ENCODE data around the gene ENTHD1. TPM values are rescaled to one million over a fixed set of nuclear protein-coding genes. Genes with fewer than 3 reads are reported as not detected.
"Not testable (repeated sequence)": the region's sequence is repeated elsewhere in the genome, so short reads cannot be mapped to it uniquely, and the experiment has no call there.

ENTHD1 gene
- total RNA-seq, 1 donor from 2014 or later = not detected

GRCh38 chr22:39925273-39925672, 31.7 kb upstream of the ENTHD1 start:
- DNase-seq (ENCODE audit: low spot score) = no peak

DNA sequence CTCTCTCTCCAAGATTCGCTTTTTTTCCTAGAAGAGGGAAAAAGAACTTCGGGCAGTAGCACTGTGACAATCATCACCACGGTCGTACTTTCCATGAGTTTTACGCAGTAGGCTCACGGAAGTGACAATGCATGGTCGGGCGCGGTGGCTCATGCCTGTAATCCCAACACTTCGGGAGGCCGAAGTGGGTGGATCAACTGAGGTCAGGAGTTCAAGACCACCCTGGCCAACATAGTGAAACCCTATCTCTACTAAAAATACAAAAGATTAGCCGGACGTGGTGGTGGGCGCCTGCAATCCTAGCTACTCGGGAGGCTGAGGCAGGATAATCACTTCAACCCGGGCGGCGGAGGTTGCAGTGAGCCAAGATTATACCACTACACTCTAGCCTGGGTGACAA, 30.7 kb upstream of the ENTHD1 start:
- DNase-seq (ENCODE audit: low spot score) = no peak

GRCh38 chr22:39923696-39924095, 30.1 kb upstream of the ENTHD1 start:
- DNase-seq (ENCODE audit: low spot score) = no peak

- no peak for DNase-seq (ENCODE audit: low spot score)
Observed at GRCh38 chr22:39920134-39920743, 26.7 kb upstream of the ENTHD1 start.

DNA sequence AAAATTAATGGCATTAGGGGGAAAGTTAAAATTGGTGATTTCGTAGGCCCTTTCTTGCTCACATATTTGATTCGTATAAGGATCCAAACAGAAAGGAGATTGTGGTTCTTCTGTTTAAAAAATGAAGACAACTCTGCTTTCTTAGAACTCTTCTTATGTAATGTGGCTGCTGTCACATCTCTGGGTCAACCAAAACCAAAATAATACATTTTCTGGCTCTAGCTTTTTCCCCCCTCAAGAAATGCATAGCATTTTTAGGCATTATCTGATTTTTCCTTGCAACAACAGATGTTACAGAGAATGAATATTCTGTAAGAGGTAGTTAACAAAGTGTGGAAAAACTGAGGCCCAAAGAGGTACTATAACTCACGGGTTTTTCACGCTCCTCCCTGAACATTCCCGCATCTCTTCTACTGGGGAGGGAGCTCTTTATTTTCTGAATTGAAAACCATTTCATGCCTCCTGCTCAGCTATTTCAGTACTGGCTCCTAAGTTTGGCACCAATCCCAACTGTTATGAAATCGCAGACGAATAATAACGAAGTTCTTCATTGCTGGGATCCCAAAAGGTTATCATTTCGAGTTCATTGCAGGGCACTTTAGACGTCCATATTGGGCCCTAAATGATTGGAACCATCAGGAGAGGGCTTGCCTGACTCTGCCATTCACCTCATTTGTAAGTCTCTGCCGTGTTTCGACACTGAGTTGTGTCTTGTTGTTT, 24.4 kb upstream of the ENTHD1 start:
- no peak for DNase-seq (ENCODE audit: low spot score)

DNA sequence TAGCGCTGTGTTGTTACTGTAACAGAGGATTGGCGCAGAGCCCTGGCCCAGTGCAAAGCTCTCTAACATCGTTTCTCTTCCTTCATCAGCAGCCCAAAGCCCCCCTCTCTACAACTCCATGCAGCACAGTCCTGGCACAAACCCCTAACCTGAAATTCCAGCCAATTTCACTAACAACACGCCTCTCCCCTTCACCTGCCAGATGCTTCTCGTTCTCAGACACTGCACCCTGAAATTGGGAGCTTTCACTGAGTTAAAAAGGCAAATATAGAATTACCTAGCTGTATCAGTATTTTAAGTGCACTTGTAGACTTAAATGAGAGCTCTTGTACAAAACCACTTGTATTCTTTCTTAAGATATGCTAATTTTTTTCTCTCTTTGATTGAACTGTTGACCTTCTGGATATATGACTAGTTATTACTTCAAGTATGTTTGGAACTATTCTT, 23.7 kb upstream of the ENTHD1 start:
- DNase-seq (ENCODE audit: low spot score) = no peak

DNA sequence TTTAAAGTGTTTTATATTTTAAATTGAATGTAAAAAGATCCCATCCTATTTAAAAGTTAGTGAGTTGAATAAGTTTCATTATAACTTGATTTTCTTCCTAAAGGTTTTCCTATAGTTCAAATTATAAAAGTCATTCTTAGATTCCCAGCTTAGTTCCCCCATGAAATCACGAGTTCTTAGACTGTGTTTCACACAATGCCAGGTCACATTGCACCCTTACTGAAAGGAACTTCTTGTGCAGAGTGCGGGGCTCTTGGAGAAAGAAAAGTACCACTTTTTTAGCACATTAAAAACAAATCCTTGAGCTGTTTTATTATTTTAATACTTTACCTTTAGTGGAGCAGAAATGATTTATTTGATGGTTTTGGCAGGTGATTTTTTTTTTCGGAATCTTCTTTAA, 22.9 kb upstream of the ENTHD1 start:
- DNase-seq (ENCODE audit: low spot score) = no peak

DNA sequence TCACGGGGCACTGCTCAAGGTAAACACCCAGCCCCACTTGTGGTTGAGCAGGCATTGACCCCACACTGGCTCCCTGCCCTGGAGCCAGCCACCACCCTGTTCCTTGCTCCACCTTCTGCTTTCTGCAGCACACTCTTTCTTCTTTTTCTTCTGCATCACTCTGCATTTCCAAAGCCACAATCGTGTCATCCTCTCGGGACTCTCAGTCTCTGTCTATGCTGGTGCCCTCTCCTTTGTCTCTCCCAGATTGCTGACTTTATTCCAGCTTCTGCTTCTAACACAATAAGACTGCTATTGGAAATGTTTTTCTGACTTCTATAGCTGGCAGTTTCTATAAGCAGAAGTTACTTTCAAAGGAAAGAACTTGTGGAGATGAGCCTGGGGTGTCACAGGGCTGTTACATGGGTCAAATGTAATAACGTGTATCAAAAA, 21.8 kb upstream of the ENTHD1 start:
- no peak for DNase-seq (ENCODE audit: low spot score)

DNA sequence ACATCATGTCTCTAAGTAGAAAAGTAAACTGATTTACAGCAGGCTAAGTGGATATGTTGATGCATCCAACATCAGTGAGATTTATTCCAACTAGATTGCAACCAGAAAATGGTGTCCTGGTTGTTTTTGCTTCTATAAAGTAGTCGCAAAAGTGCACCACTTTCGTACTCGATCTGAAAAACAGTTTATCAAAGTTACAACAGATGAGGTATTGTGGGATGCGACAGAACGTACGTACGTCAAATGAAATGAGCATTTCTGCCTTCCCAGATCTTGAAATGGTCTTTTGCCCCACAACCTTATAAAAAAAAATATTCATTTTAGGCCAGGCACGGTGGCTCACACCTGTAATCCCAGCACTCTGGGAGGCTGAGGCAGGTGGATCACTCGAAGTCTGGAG, 21.0 kb upstream of the ENTHD1 start:
- DNase-seq (ENCODE audit: low spot score) = no peak

DNA sequence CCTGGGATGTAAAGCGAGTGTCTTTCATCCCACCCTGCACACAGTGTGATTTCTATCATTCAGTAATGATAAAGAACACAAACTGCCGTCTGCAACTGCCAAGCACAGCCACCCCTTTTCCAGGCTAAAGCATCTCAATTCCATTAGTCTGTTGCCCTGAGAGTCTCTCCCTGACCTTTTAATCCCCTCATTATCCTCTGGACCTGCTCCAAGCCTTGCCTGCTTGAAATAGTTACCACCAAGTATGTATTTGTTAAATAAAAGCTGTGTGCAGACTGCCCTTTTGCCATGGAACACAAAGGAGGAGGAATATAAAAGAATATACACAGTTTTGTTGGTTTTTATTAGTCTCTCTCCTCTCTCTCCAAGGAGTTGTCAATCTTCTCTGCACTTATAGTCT, 20.3 kb upstream of the ENTHD1 start:
- no peak for DNase-seq (ENCODE audit: low spot score)

DNA sequence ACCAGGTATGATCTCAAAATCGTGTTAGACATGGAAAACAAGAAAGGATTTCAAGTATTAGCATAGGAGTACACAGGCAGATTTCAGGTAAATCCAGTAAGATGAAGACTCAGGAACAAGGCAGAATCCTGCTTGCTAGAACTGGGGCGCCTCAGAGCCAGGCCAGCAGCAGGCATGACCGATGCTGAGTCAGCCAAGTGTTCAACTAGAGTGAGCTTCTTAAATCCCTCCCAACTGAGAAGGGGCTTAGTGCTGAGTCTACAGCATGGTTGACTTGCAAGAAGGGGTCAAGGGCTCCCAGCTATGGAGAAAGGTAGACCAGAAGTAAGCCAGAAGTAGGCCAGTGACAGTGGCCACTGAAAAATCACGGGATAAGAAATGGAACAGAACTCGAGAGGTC, 19.8 kb upstream of the ENTHD1 start:
- no peak for DNase-seq (ENCODE audit: low spot score)

GRCh38 chr22:39910876-39911613, 17.5 kb upstream of the ENTHD1 start:
- DNase-seq (ENCODE audit: low spot score) = no peak

GRCh38 chr22:39908737-39909136, 15.2 kb upstream of the ENTHD1 start:
- no peak for DNase-seq (ENCODE audit: low spot score)

- DNase-seq (ENCODE audit: low spot score) = no peak
Observed at GRCh38 chr22:39908136-39908535, 14.6 kb upstream of the ENTHD1 start.

GRCh38 chr22:39907605-39908097, 14.1 kb upstream of the ENTHD1 start:
- DNase-seq (ENCODE audit: low spot score) = no peak

GRCh38 chr22:39907047-39907446, 13.5 kb upstream of the ENTHD1 start:
- no peak for DNase-seq (ENCODE audit: low spot score)

DNA sequence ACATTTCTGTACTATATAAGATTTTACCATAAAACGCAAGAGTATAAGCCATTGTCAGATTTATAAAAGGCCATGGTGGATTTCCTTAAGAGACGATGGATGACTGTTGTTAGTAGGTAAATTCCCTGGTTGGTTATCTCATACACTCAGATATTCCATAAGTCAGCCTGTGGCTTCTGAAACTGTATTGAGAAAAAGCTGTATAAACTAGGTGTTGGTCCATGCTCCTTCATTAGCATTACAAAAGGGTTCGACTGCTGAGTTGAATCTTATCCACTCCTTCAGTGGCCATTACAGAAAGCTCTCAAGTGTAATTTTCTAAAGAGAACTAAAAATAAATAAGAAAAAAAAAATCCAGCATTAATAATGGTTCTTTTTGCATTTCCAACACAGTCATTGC, 12.6 kb upstream of the ENTHD1 start:
- no peak for DNase-seq (ENCODE audit: low spot score)

GRCh38 chr22:39905687-39906086, 12.1 kb upstream of the ENTHD1 start:
- DNase-seq (ENCODE audit: low spot score) = no peak

- no peak for DNase-seq (ENCODE audit: low spot score)
Observed at GRCh38 chr22:39904862-39905261, 11.3 kb upstream of the ENTHD1 start.

DNA sequence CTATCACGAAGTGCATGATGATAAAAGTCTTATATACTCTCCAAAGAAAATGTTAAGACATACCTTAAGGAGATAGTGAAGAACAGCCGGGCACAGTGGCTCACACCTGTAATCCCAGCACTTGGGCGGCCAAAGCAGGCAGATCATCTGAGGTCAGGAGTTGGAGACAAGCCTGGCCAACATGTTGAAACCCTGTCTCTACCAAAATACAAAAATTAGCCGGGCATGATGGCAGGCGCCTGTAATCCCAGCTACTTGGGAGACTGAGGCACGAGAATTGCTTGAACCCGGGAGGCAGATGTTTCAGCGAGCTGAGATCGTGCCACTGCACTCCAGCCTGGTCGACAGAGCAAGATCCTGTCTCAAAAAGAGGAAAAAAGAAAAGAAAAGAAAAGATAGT, 10.5 kb upstream of the ENTHD1 start:
- DNase-seq (ENCODE audit: low spot score) = not testable (repeated sequence)

DNA sequence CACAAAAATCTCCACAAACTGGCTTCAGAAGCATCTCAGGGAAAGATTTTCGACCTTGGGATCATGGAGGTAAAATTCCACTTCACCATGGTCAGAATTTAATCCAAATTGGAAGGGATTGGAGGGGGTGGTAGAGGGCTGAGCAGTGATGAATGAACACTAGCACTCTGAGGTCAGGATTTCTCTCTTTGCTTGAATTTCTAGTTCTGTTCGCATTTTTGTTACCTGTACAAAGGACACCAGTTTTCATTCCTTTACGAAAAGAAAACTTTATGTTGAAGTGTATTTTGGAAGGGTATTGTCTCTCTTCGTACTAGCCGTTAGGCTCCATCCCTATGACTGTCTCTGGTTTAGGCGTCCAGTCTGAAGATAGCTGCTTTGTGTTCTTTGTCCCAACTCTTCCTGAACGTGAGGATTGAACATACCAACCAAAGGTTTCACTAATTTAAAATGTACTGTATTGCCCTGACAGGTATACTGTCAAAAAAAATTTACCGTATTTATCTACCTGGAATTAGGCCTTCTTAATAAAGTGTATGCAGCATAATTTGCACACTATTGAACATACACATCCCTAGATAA, 8.1 kb upstream of the ENTHD1 start:
- no peak for DNase-seq (ENCODE audit: low spot score)

All from ureter (tissue), 1 donor.